ENCODE results near the gene ADRA1B.

The ADRA1B gene

DNA sequence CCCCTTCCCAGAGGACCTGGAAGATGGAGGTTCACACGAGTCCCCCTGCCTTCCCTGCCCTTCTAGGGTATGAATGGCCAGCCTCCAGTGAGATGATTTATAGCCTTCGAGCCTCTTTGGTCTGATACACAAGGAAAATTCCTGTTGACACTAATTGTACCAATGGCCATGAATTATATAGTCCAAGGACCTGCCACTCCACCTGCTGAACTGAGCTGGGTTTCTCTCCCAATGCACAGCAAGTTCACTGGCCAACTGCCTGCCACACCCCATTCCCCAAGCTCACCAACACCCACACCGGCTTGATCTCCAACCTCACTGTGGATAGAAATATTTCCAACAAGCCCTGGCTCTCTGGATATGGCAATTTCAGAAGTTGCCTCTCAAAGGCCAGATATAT lies 9.3 kb upstream of the ADRA1B start:
- DNase-seq (ENCODE audit: low read depth), result no peak
- H3K4me3 ChIP-seq (ENCODE audit: low read depth, low read length), result no peak overlapping the region
- TF ChIP-seq, protein P1, sequence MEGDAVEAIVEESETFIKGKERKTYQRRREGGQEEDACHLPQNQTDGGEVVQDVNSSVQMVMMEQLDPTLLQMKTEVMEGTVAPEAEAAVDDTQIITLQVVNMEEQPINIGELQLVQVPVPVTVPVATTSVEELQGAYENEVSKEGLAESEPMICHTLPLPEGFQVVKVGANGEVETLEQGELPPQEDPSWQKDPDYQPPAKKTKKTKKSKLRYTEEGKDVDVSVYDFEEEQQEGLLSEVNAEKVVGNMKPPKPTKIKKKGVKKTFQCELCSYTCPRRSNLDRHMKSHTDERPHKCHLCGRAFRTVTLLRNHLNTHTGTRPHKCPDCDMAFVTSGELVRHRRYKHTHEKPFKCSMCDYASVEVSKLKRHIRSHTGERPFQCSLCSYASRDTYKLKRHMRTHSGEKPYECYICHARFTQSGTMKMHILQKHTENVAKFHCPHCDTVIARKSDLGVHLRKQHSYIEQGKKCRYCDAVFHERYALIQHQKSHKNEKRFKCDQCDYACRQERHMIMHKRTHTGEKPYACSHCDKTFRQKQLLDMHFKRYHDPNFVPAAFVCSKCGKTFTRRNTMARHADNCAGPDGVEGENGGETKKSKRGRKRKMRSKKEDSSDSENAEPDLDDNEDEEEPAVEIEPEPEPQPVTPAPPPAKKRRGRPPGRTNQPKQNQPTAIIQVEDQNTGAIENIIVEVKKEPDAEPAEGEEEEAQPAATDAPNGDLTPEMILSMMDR (IDR thresholded peaks at IDR 0.05; ENCODE audit: low read depth, low read length, missing control alignments), result no peak

DNA sequence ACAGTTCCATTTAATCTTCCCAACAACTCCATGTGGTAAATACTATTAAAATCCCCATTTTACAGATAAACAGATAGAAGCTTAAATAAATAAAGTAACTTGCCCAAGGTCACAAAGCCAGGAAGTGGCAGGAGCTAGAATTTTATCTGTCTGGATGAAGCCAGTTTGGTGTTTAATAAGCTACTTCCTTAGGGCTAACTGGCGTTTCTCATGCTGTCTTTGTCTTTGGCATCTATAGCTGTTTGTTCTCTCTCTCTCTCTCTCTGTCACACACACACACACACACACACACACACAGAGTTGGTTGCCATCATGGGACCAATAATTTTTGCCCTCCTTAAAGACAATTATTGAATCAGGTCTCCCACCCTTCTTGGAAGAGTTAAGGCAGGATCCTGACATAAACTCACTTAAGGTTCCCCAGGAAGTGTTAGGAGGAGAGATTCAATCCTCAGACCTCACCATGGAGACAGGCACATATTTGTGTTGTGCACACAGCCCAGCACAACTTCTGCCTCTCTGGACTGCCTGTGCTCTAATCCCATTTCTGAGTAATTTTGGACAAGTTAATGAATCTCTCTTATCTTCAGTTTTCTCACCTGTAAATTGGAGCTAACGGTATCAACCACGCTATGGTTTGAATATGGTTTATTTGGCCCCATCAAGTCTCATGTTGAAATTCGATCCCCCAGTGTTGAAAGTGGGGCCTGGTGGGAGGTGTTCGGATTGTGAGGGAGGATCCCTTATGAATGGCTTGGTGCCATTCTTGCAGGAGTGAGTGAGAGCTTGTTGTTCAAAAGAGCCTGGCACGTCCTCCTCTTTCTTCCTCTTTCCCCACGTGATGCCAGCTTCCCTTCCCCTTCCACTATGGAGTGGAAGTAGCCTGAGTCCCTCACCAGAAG lies 8.3 kb upstream of the ADRA1B start:
- H3K4me3 ChIP-seq (ENCODE audit: low read depth, low read length), result no peak overlapping the region
- TF ChIP-seq, protein P1 (IDR thresholded peaks at IDR 0.05; ENCODE audit: low read depth, low read length, missing control alignments), result no peak
- no peak for DNase-seq (ENCODE audit: low read depth)

GRCh38 chr5:159908591-159908940 lies 7.7 kb upstream of the ADRA1B start:
- TF ChIP-seq, protein P1 (IDR thresholded peaks at IDR 0.05; ENCODE audit: low read depth, low read length, missing control alignments), result no peak
- no peak for DNase-seq (ENCODE audit: low read depth)
- H3K4me3 ChIP-seq (ENCODE audit: low read depth, low read length), result no peak overlapping the region

GRCh38 chr5:159909126-159909525 lies 7.2 kb upstream of the ADRA1B start:
- TF ChIP-seq, protein P1 (IDR thresholded peaks at IDR 0.05; ENCODE audit: low read depth, low read length, missing control alignments), result no peak
- no peak overlapping the region for H3K4me3 ChIP-seq (ENCODE audit: low read depth, low read length)
- no peak for DNase-seq (ENCODE audit: low read depth)

GRCh38 chr5:159910207-159910842 lies 6.0 kb upstream of the ADRA1B start:
- DNase-seq (ENCODE audit: low read depth), result no peak
- TF ChIP-seq, protein P1 (IDR thresholded peaks at IDR 0.05; ENCODE audit: low read depth, low read length, missing control alignments), result no peak
- H3K4me3 ChIP-seq (ENCODE audit: low read depth, low read length), result no peak overlapping the region

- TF ChIP-seq, protein P1 (IDR thresholded peaks at IDR 0.05; ENCODE audit: low read depth, low read length, missing control alignments), result no peak
- H3K4me3 ChIP-seq (ENCODE audit: low read depth, low read length), result no peak overlapping the region
- DNase-seq (ENCODE audit: low read depth), result no peak
Measured at GRCh38 chr5:159910843-159911229, 5.4 kb upstream of the ADRA1B start.

Measured in GM12864 (cell line).